Measurements from ENCODE around the gene HEMK1.

The HEMK1 gene

DNA sequence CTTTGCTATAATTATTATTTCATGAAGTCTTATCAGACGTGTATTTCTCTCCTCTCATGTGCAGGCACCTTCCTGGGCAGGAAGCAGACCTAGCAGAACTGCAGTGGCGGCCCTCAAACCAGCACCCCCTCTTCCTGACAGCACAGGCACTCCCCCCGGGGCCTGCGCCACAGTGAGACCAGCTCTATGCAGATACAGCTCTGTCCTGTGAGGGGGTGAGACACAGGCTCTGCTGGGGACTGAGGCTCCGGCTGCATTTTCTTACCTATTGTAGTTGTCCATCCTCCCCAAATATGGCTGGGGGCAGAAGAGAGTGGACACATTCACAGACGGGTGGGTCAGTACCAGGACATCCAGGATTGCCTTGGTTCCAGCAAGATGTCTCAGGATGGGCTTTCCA, 37.3 kb downstream of the HEMK1 start:
- H3K27me3 ChIP-seq (ENCODE audit: insufficient read depth, low read length) = peaks cover 20% of the 10 kb centered on the region
- no peaks in the 10 kb centered on the region for H3K4me1 ChIP-seq (ENCODE audit: insufficient read depth, low read length)
- no peaks in the 10 kb centered on the region for H3K9me3 ChIP-seq (ENCODE audit: insufficient read depth, low read depth, low read length)
- H3K4me3 ChIP-seq (ENCODE audit: low read length) = no peak overlapping the region
- H3K36me3 ChIP-seq (ENCODE audit: insufficient read depth, low read depth, low read length) = no peaks in the 10 kb centered on the region; the same call in 1 of the 2 replicates
- H3K9ac ChIP-seq (ENCODE audit: low read depth, low read length) = no peak overlapping the region
- no peak overlapping the region for H3K27ac ChIP-seq (ENCODE audit: low read length)

DNA sequence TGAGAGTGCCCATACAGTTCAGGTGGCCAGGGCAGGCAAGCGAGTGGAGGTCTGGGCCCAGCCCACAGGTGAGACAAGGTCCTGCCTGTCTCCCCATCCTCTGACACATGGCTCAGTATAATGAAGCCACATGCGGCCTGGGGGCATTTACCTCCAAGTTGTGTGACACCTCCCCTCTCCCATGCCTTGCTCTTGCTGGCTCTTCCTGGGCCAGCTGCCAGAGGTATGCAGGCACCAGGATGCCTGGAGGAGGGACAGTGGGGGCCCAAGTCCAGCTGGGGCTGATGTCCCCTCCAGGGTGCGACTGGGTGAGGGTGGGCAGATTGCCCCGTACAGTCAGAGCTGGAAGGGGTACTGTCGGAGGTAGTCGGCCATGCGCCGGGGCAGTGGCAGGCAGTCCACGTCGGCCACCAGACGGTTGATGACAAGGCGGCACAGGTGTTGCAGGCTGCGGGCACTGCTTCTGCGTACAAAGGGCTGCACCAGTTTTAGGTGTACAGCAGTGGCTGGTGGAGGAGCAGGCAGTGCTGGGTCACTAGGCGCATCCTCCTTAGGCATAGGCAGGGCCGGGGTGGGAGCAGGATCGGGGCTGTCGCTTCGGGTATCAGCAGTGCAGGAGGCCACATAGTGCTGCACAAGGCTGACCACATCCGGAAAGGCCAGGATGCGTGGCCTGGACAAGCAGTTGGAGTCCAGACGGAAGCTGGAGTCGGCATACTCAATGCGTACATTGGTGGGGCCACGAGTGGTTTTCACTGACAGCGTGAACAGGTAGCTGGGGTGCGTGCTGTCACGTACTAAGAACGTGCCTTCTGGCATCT, 38.2 kb downstream of the HEMK1 start:
- H3K9ac ChIP-seq (ENCODE audit: low read depth, low read length) = no peak overlapping the region
- H3K4me1 ChIP-seq (ENCODE audit: insufficient read depth, low read length) = 0 out of 2 replicates have a peak, but pooled peaks cover 2% of the 10 kb centered on the region
- peaks cover 24% of the 10 kb centered on the region for H3K27me3 ChIP-seq (ENCODE audit: insufficient read depth, low read length)
- H3K4me3 ChIP-seq (ENCODE audit: low read length) = no peak overlapping the region
- no peaks in the 10 kb centered on the region for H3K9me3 ChIP-seq (ENCODE audit: insufficient read depth, low read depth, low read length)
- H3K27ac ChIP-seq (ENCODE audit: low read length) = no peak overlapping the region
- H3K36me3 ChIP-seq (ENCODE audit: insufficient read depth, low read depth, low read length) = no peaks in the 10 kb centered on the region; the same call in 1 of the 2 replicates

DNA sequence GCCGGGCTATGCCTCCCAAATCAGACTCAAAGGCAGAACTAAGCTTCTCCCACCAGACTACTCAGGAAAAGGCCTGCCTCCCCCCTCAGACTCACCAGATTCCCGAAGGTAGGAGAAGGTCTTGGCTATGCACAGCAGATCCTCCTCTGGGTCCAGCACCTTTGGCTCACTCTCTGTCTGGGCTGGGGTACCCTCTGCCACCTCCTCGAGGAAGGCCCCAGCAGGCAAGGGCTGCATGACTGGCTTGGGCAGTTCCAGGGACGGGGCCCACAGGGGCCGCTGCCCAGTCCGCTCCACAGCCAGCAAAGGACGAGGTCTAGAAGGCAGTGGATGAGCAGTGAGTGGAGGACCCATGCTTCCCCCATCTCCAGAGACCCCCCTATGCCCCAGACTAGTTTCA, 39.0 kb downstream of the HEMK1 start:
- H3K4me3 ChIP-seq (ENCODE audit: low read length) = no peak overlapping the region
- no peak overlapping the region for H3K9ac ChIP-seq (ENCODE audit: low read depth, low read length)
- 0 out of 2 replicates have a peak, but pooled peaks cover 2% of the 10 kb centered on the region for H3K4me1 ChIP-seq (ENCODE audit: insufficient read depth, low read length)
- no peak overlapping the region for H3K27ac ChIP-seq (ENCODE audit: low read length)
- no peaks in the 10 kb centered on the region for H3K9me3 ChIP-seq (ENCODE audit: insufficient read depth, low read depth, low read length)
- peaks cover 32% of the 10 kb centered on the region for H3K27me3 ChIP-seq (ENCODE audit: insufficient read depth, low read length)
- no peaks in the 10 kb centered on the region; the same call in 1 of the 2 replicates for H3K36me3 ChIP-seq (ENCODE audit: insufficient read depth, low read depth, low read length)

DNA sequence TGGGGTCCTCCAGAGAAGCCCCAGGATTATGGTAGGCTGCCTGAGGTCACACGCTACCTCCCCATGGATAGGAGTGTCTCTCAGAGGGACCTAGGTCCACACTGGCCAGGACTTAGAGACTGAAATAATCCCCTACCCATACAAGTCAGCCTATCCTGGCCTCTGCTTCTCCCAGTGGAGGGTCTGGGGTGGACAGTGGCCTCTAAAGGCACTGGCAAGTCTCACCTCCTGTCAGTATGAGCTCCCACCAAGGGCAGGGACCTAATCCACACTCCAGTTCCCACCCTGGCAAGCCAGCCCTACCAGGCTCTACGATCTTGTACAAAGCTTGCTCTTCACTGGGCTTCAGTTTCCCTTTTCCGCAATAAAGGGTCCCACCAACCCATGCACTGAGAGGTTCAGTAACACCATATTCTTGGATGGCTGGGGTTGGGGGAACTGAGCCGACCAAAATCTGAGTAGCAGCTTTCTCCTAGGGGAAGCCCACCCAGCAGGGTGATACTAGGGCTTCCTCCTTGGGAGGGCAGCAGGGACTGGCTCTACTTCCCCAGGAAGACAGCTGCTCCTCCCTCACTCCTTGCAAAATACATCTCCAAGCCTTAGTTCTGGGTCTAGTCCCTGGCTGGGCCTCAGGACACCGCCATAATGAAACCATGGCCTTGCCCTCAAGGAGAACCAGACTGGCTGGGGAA, 39.9 kb downstream of the HEMK1 start:
- no peak overlapping the region for H3K9ac ChIP-seq (ENCODE audit: low read depth, low read length)
- H3K4me1 ChIP-seq (ENCODE audit: insufficient read depth, low read length) = 0 out of 2 replicates have a peak, but pooled peaks cover 2% of the 10 kb centered on the region
- no peak overlapping the region for H3K27ac ChIP-seq (ENCODE audit: low read length)
- no peak overlapping the region for H3K4me3 ChIP-seq (ENCODE audit: low read length)
- no peaks in the 10 kb centered on the region for H3K9me3 ChIP-seq (ENCODE audit: insufficient read depth, low read depth, low read length)
- peaks cover 40% of the 10 kb centered on the region for H3K27me3 ChIP-seq (ENCODE audit: insufficient read depth, low read length)
- no peaks in the 10 kb centered on the region; the same call in 1 of the 2 replicates for H3K36me3 ChIP-seq (ENCODE audit: insufficient read depth, low read depth, low read length)

DNA sequence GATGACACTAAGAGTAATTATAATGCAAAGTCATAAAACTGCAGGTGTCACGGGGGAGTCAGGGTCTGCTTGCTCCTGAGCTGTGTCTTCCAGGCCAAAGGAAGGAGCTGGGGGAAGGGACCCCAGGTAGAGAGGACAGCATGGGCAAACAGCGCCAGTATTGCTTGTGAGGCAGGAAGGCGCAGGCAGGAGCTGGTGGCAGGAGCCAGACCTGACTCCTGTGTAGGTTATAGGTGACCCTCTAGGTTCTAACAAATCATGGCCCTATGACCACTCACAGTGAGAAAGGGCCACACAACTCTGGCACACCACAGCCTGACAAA, 40.4 kb downstream of the HEMK1 start:
- Histone ChIP-seq H3K36me3 (ENCODE audit: insufficient read depth, low read depth, low read length) (no peaks in the 10 kb centered on the region; the same call in 1 of the 2 replicates), H3K4me3 (ENCODE audit: low read length) (no peak overlapping the region)

DNA sequence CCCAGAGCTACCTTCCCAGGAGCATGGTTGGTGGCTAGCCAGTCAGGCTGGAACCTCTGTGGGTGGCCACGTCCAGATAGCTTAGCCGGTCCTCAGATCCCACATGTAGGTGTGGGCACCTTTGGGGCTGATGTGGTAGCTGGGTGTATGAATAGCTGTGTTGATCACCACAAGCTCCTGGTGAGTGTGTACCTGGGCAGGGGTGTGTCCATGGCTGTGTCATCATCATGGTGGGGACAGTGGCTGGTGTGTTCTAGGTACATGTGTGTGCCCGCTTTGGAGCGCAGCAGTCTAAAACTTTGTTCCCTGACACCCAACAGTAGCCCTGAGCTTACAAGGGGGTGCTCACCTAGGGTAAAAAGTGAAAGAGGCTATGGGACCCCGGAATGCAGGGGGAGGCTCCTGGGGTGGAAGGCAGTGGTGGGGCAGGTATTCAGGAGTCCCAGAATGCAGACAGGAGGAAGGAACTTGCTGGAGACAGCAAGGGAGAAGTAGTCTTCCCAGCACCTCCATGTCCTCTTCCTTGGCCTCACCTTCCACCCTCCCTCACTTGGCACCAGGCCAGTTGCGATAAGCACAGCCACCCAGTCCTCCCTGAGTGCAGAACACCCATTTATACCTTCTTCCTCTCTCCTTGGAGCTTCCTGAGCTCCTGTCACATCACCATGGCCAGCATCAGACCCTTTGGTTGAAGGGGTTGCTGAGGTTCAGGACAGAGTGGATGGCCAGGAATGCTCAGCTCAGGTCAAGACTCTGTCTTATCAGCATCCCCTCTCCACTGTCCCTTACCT, 41.1 kb downstream of the HEMK1 start:
- Histone ChIP-seq H3K9me3 (ENCODE audit: insufficient read depth, low read depth, low read length) (no peaks in the 10 kb centered on the region), H3K4me3 (ENCODE audit: low read length) (peak overlapping the region; percentile 75; the same call in 1 of the 2 replicates), H3K27ac (ENCODE audit: low read length) (no peak overlapping the region), H3K4me1 (ENCODE audit: insufficient read depth, low read length) (0 out of 2 replicates have a peak, but pooled peaks cover 2% of the 10 kb centered on the region), H3K9ac (ENCODE audit: low read depth, low read length) (peak overlapping the region; percentile 74; the same call in 1 of the 2 replicates), H3K27me3 (ENCODE audit: insufficient read depth, low read length) (peaks cover 43% of the 10 kb centered on the region), H3K36me3 (ENCODE audit: insufficient read depth, low read depth, low read length) (no peaks in the 10 kb centered on the region; the same call in 1 of the 2 replicates)

More for the DNA sequence above, 40.4 kb downstream of the HEMK1 start:
- Histone ChIP-seq H3K9ac (ENCODE audit: low read depth, low read length) (no peak overlapping the region), H3K27me3 (ENCODE audit: insufficient read depth, low read length) (peaks cover 40% of the 10 kb centered on the region), H3K4me1 (ENCODE audit: insufficient read depth, low read length) (0 out of 2 replicates have a peak, but pooled peaks cover 2% of the 10 kb centered on the region), H3K9me3 (ENCODE audit: insufficient read depth, low read depth, low read length) (no peaks in the 10 kb centered on the region), H3K27ac (ENCODE audit: low read length) (no peak overlapping the region)

DNA sequence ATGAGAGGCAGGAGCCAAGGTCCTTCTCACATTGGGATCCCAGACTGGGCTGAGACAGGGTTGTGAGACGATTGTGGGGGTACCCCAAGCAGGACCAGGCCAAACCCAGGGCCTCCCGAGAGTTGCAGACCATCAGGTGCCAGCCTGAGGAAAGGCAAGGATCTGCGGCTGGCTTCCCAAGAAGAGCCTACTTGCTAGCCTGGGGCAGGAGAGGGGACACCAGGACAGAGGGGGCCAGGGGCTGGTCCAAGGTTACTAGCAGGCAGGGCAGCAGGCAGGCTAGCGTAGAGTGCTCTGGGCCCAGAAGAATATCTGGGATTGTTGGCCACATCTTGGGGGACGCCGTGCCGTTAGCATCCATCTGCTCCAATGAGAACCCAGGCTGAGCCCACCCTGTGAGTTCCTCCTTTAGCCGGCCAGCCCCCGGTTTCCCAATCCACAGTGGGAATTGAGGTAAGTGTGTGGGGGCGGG, 41.7 kb downstream of the HEMK1 start:
- Histone ChIP-seq H3K9me3 (ENCODE audit: insufficient read depth, low read depth, low read length) (no peaks in the 10 kb centered on the region), H3K4me3 (ENCODE audit: low read length) (peak overlapping the region; percentile 75), H3K4me1 (ENCODE audit: insufficient read depth, low read length) (0 out of 2 replicates have a peak, but pooled peaks cover 2% of the 10 kb centered on the region), H3K9ac (ENCODE audit: low read depth, low read length) (peak overlapping the region; percentile 74; the same call in 1 of the 2 replicates), H3K27ac (ENCODE audit: low read length) (no peak overlapping the region), H3K36me3 (ENCODE audit: insufficient read depth, low read depth, low read length) (no peaks in the 10 kb centered on the region; the same call in 1 of the 2 replicates), H3K27me3 (ENCODE audit: insufficient read depth, low read length) (peaks cover 48% of the 10 kb centered on the region)

DNA sequence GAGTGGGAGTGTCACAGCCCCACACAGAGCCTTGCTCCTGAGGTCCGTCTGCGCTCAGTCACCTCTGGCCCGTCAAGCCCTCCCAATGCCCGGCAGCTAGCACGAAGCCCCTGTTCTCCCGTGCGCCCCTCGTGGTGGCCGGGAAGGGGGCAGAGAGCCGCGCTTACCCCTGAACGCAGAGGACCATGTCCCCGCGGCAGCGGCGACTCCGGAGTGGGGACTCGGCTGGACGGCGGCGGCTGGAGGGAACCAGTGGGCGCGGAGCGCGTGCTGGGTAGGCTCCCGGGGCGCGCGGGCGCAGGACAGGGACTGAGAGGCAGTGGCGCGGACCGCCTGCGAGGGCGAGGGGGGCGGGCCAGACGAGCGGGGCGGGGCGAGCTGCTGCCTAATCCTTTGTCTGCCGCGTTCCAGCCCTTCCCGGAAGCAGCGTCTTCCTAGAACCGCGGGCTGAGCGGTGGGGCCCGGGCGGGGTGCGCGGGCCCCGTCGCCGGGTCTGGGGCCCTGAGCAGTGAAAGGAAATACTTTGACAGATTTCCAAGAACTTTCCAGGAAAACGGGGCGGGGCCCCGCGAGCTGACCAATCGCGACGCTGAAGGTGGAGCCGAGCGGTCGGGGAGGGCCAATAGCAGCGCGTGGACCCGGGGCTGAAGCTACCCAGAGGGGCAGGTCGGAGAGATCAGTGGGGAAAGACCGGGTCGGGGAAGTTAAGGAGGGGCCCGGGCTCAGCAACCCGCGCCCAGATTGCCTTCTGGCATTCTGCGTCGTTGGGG, 42.3 kb downstream of the HEMK1 start, which contains the start of gene CISH:
Gene CISH (minus strand): TSS at position 311 of the 770 bp plus-strand sequence. CDS start 124 bp downstream, at position 187.
- Histone ChIP-seq H3K36me3 (ENCODE audit: insufficient read depth, low read depth, low read length) (no peaks in the 10 kb centered on the region; the same call in 1 of the 2 replicates), H3K27ac (ENCODE audit: low read length) (no peak within 1 kb of the TSS), H3K4me3 (ENCODE audit: low read length) (peak within 1 kb of the TSS; percentile 75), H3K9me3 (ENCODE audit: insufficient read depth, low read depth, low read length) (no peaks in the 10 kb centered on the region), H3K9ac (ENCODE audit: low read depth, low read length) (peak within 1 kb of the TSS; percentile 74; the same call in 1 of the 2 replicates), H3K4me1 (ENCODE audit: insufficient read depth, low read length) (peaks cover 4% of the 10 kb centered on the region; the same call in 1 of the 2 replicates), H3K27me3 (ENCODE audit: insufficient read depth, low read length) (peaks cover 54% of the 10 kb centered on the region)

DNA sequence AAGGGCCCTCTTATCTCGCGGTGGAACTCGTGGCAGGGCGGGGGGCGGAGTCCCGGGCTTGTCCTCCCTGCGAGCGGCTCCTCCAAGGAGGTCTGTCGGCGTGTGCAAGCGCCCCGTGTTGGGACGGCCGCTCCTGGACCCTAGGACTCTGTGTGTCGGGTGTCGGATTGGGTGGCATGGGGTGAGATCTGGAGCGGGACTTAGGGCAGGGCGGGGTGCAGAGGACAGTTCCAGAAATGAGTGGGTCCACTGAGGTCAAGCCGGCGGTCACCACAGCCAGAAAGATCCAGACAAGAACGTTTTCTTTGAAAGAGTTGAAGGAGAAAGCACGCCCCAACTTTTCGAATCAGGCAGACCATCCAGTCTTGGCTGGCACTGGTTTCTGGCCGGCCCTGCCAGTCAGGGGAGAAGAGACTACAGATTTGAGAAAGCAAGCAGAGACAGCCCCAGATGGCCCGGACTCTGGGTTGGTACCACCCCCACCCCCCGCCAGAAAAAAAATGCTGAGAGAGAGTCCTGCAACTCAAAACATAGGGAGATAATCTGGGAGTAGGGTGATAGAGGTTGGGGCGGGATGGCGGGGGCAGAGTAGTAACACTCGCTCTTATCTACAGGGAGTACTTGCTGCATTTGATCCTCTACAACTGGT, 43.0 kb downstream of the HEMK1 start:
- peak overlapping the region; percentile 75 for H3K4me3 ChIP-seq (ENCODE audit: low read length)
- H3K4me1 ChIP-seq (ENCODE audit: insufficient read depth, low read length) = peaks cover 4% of the 10 kb centered on the region; the same call in 1 of the 2 replicates
- H3K9me3 ChIP-seq (ENCODE audit: insufficient read depth, low read depth, low read length) = no peaks in the 10 kb centered on the region
- peaks cover 54% of the 10 kb centered on the region for H3K27me3 ChIP-seq (ENCODE audit: insufficient read depth, low read length)
- peak overlapping the region; percentile 62; the same call in 1 of the 2 replicates for H3K9ac ChIP-seq (ENCODE audit: low read depth, low read length)
- H3K36me3 ChIP-seq (ENCODE audit: insufficient read depth, low read depth, low read length) = no peaks in the 10 kb centered on the region; the same call in 1 of the 2 replicates
- H3K27ac ChIP-seq (ENCODE audit: low read length) = no peak overlapping the region
